IPS-15b (cell line): ENCODE data around the gene BTNL8.

ENCODE experiments used
- H3K27me3 ChIP-seq: one replicate; pipeline ENCODE4 v1.6.1; 2013; ENCODE audit warnings: low read length; ENCODE audit not compliant: control insufficient read depth, insufficient read depth
- H3K36me3 ChIP-seq: one replicate; pipeline ENCODE4 v1.6.1; 2013; ENCODE audit warnings: low read length; ENCODE audit not compliant: control insufficient read depth, insufficient read depth
- H3K4me1 ChIP-seq: one replicate; pipeline ENCODE4 v1.6.1; 2013; ENCODE audit warnings: mild to moderate bottlenecking, low read length; ENCODE audit not compliant: control insufficient read depth, insufficient read depth
- H3K4me3 ChIP-seq: one replicate; pipeline ENCODE4 v1.5.1; 2013; ENCODE audit warnings: low read depth, low read length
- H3K9ac ChIP-seq: one replicate; pipeline ENCODE4 v1.6.1; 2013; ENCODE audit warnings: low read depth, mild to moderate bottlenecking, low read length
- H3K9me3 ChIP-seq: one replicate; pipeline ENCODE4 v1.6.1; 2013; ENCODE audit warnings: mild to moderate bottlenecking, low read length; ENCODE audit not compliant: control insufficient read depth, insufficient read depth

The BTNL8 gene

DNA sequence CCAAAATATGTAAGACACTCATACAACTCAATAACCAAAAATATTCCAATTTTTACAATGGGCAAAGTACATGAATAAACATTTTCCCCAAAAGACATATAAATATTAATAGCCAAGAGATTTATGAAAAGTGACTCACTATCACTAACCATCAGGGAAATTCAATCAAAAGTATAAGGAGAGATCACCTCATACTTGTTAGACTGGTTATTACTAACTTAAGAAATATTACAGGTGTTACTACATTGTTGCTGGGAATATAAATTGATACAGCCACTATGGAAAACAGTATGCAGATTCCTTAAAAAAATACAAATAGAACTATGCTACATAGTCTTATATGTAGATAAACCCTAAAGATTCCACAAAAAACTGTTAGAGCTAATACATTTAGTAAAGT, 21.8 kb downstream of the BTNL8 start:
- Histone ChIP-seq H3K27me3 (no peaks in the 10 kb centered on the region), H3K9me3 (no peaks in the 10 kb centered on the region), H3K4me1 (no peaks in the 10 kb centered on the region), H3K4me3 (no peak overlapping the region), H3K9ac (no peak overlapping the region), H3K36me3 (no peaks in the 10 kb centered on the region)

- Histone ChIP-seq H3K9ac (no peak overlapping the region), H3K36me3 (no peaks in the 10 kb centered on the region), H3K4me3 (no peak overlapping the region), H3K4me1 (no peaks in the 10 kb centered on the region), H3K9me3 (no peaks in the 10 kb centered on the region), H3K27me3 (no peaks in the 10 kb centered on the region)
These were observed 24.0 kb downstream of the BTNL8 start for GRCh38 chr5:180922932-180923331.

DNA sequence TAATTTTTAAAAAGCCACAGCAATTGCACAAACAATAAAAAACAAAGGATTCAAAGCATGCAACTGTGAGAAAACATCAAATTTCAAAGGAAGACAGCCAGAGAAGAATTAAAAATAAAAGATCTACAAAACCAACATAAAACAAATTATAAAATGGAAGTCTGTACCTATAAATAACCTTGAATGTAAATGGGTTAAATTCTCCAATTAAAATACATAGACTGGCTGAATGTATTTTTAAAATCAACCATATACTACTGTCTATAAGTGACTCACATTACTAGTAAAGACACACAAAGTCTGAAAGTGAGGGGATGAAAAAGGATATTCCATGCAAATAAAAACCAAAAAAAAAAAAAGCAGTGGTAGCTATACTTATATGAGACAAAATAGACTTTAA, 33.7 kb downstream of the BTNL8 start:
- Histone ChIP-seq H3K9ac (no peak overlapping the region), H3K36me3 (no peaks in the 10 kb centered on the region), H3K4me1 (no peaks in the 10 kb centered on the region), H3K27me3 (no peaks in the 10 kb centered on the region), H3K4me3 (no peak overlapping the region), H3K9me3 (peaks cover 8% of the 10 kb centered on the region)

DNA sequence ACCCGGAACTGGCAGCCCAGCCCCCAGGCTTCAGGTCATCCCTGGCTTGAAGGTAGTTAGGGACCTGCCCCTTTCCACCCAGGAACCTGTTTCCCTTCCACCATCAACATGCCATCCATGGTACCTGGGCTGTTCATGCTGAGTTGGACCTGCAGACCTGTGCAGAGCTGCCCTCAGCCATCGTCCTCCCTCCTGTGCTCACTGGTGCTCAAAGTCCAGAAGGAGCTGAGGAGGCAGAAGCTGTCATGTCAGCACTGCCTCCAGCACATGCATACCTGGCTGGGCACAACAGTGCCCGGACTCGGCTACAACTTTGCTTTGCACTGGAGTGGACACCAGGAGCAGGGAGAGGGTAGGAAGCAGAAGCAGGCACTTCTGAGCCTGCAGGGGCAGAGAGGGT, 36.2 kb downstream of the BTNL8 start:
- no peaks in the 10 kb centered on the region for H3K4me1 ChIP-seq
- peaks cover 8% of the 10 kb centered on the region for H3K9me3 ChIP-seq
- H3K9ac ChIP-seq = no peak overlapping the region
- H3K4me3 ChIP-seq = no peak overlapping the region
- H3K27me3 ChIP-seq = no peaks in the 10 kb centered on the region
- no peaks in the 10 kb centered on the region for H3K36me3 ChIP-seq

GRCh38 chr5:180938294-180938693, 39.3 kb downstream of the BTNL8 start:
- Histone ChIP-seq H3K4me1 (no peaks in the 10 kb centered on the region), H3K36me3 (no peaks in the 10 kb centered on the region), H3K9me3 (peaks cover 8% of the 10 kb centered on the region), H3K9ac (no peak overlapping the region), H3K4me3 (no peak overlapping the region), H3K27me3 (no peaks in the 10 kb centered on the region)

GRCh38 chr5:180950291-180950949, 51.5 kb downstream of the BTNL8 start:
- Histone ChIP-seq H3K9ac (no peak overlapping the region), H3K36me3 (no peaks in the 10 kb centered on the region), H3K4me3 (no peak overlapping the region)

GRCh38 chr5:180959661-180960060, 60.7 kb downstream of the BTNL8 start:
- H3K27me3 ChIP-seq = no peaks in the 10 kb centered on the region
- no peak overlapping the region for H3K4me3 ChIP-seq
- no peak overlapping the region for H3K9ac ChIP-seq
- no peaks in the 10 kb centered on the region for H3K9me3 ChIP-seq
- no peaks in the 10 kb centered on the region for H3K4me1 ChIP-seq
- H3K36me3 ChIP-seq = no peaks in the 10 kb centered on the region

More at GRCh38 chr5:180950291-180950949, 51.5 kb downstream of the BTNL8 start:
- no peaks in the 10 kb centered on the region for H3K27me3 ChIP-seq
- no peaks in the 10 kb centered on the region for H3K4me1 ChIP-seq
- no peaks in the 10 kb centered on the region for H3K9me3 ChIP-seq

DNA sequence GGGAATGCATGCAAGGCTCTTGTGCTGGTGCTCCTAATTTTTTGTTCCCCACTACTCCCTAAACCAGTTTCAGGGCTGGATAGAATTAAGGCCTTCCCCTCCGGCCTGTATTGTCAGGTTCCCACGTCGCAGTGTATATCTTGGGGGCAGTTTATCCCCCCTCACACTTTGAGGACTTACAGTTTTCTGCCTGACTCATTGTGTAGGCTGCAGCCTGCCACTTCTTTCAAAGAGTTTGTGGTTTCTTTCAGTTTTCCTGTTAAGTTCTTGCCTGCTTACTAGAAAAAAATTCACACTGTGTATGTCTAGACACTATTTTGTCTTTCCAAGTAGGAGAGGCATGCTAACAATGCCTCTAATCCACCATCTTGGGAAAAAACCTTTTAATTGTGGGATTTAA, 61.2 kb downstream of the BTNL8 start:
- no peak overlapping the region for H3K9ac ChIP-seq
- H3K4me3 ChIP-seq = no peak overlapping the region
- H3K9me3 ChIP-seq = no peaks in the 10 kb centered on the region
- H3K27me3 ChIP-seq = no peaks in the 10 kb centered on the region
- H3K4me1 ChIP-seq = no peaks in the 10 kb centered on the region
- H3K36me3 ChIP-seq = no peaks in the 10 kb centered on the region

DNA sequence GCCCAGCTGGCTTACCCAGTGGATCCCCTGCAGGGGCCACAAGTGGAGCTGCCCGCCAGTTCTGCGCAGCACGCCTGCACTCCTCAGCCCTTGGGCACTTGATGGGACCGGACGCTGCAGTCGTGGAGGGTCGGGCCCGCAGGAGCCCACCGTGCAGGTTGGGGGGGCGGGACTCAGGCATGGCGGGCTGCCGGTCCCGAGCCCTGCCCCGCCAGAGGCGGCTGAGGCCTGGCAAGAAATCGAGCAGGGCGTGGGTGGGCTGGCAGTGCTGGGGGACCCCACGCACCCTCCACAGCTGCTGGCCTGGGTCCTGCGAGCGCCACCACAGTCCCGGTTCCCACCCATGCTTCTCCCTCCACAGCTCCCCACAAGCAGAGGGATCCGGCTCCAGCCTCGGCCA, 70.4 kb downstream of the BTNL8 start:
- no peaks in the 10 kb centered on the region for H3K36me3 ChIP-seq
- no peaks in the 10 kb centered on the region for H3K4me1 ChIP-seq
- no peaks in the 10 kb centered on the region for H3K9me3 ChIP-seq
- no peak overlapping the region for H3K9ac ChIP-seq
- no peaks in the 10 kb centered on the region for H3K27me3 ChIP-seq
- H3K4me3 ChIP-seq = no peak overlapping the region

DNA sequence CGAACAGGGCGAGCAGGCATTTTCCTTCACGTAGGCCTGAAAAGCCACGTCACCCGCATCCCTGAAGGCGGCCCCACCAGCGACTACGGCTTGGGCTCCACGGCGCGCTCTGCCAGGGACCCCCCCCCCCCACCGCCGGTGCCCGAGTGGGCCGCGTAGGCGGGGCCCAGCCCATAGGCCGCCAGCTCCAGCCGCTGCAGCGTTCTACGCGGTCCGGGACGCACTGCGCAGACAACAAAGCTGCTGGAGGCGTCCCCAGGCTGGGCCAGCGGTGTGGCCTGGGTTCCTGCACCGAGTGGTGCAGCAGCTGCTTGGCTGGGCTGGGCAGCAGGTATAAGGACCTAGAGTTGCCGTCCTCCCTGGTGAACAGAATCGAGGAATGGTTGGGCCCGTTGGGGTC, 71.4 kb downstream of the BTNL8 start:
- no peak overlapping the region for H3K4me3 ChIP-seq
- H3K36me3 ChIP-seq = no peaks in the 10 kb centered on the region
- H3K9me3 ChIP-seq = no peaks in the 10 kb centered on the region
- no peaks in the 10 kb centered on the region for H3K27me3 ChIP-seq
- H3K4me1 ChIP-seq = no peaks in the 10 kb centered on the region
- H3K9ac ChIP-seq = no peak overlapping the region

- Histone ChIP-seq H3K9me3 (no peaks in the 10 kb centered on the region), H3K9ac (no peak overlapping the region), H3K36me3 (no peaks in the 10 kb centered on the region), H3K27me3 (no peaks in the 10 kb centered on the region), H3K4me3 (no peak overlapping the region), H3K4me1 (no peaks in the 10 kb centered on the region)
These were observed 71.9 kb downstream of the BTNL8 start for GRCh38 chr5:180970875-180971274.

GRCh38 chr5:180974612-180975315, 75.8 kb downstream of the BTNL8 start:
- no peaks in the 10 kb centered on the region for H3K4me1 ChIP-seq
- no peaks in the 10 kb centered on the region for H3K9me3 ChIP-seq
- no peaks in the 10 kb centered on the region for H3K27me3 ChIP-seq
- no peaks in the 10 kb centered on the region for H3K36me3 ChIP-seq
- no peak overlapping the region for H3K4me3 ChIP-seq
- H3K9ac ChIP-seq = no peak overlapping the region
